B cell (primary cell): Measurements from ENCODE around the gene TCF21. TPM values are rescaled to one million over a fixed set of nuclear protein-coding genes. Genes with fewer than 3 reads are reported as not detected.

ENCODE experiments used
- ATAC-seq: fragments of 200-7000 bp; cut with Tn5 transposase; one replicate; pipeline ENCODE4 v1.10.0; 2021; ENCODE audit warnings: low read depth, mild to moderate bottlenecking, moderate number of reproducible peaks, moderate library complexity
- CTCF ChIA-PET: fragments of 350-600 bp; sonication (Branson Sonifier 250); formaldehyde crosslinking; loops from one replicate; lab custom pipeline; 2021; ENCODE audit warnings: antibody characterized with exemption, inconsistent platforms; lab: Charles Lee
- POLR2A ChIA-PET: fragments of 350-600 bp; sonication (Branson Sonifier 250); formaldehyde crosslinking; loops from one replicate; lab custom pipeline; 2021; ENCODE audit warnings: antibody characterized with exemption; lab: Charles Lee
- DNase-seq: peaks from one replicate; pipeline ENCODE4 v3.0.0; 2013
- H2AFZ ChIP-seq: 2 replicates; pipeline ENCODE4 v1.6.1; 2012; ENCODE audit warnings: mild to moderate bottlenecking, low read depth, low read length; ENCODE audit not compliant: insufficient read depth, poor library complexity, severe bottlenecking
- H3K27ac ChIP-seq, 2 donors: 1 replicate in 1 of 2; 2 replicates in 1 of 2; pipeline ENCODE4 v1.5.1; 2012 to 2013; ENCODE audit warnings: low read length in 2 of 2, mild to moderate bottlenecking in 2 of 2, moderate library complexity in 1 of 2
- H3K27me3 ChIP-seq, 4 experiments: fragments of 200-600 bp in 1 of 4; sonication (generic) in 1 of 4; replicated peaks in 1 of 4; 1 replicate in 2 of 4; 2 replicates in 2 of 4; pipeline versions ENCODE4 v1.6.1 to v1.7.0; 2013 to 2016; ENCODE audit warnings: low read length in 3 of 4, mild to moderate bottlenecking in 2 of 4, mixed read lengths in 1 of 4, moderate library complexity in 1 of 4; ENCODE audit not compliant: insufficient read depth in 4 of 4, control insufficient read depth in 3 of 4; ENCODE audit errors: control extremely low read depth in 1 of 4
- H3K36me3 ChIP-seq, 2 experiments: replicated peaks in 1 of 2; 1 replicate in 1 of 2; 2 replicates in 1 of 2; pipeline versions ENCODE4 v1.6.1 to v1.7.1; 2013; ENCODE audit warnings: low read length in 1 of 2; ENCODE audit not compliant: insufficient read depth in 2 of 2, control insufficient read depth in 1 of 2; ENCODE audit errors: control extremely low read depth in 1 of 2, extremely low read depth in 1 of 2
- H3K4me1 ChIP-seq, 2 donors: fragments of 200-600 bp in 1 of 2; sonication (generic) in 1 of 2; 1 replicate in 1 of 2; 2 replicates in 1 of 2; pipeline versions ENCODE4 v1.5.1 to v1.6.1; 2013 to 2017; ENCODE audit warnings: low read length in 2 of 2; ENCODE audit not compliant: control insufficient read depth in 2 of 2, insufficient read depth in 2 of 2
- H3K4me2 ChIP-seq: replicated peaks from 2 replicates; pipeline ENCODE3; 2012; ENCODE audit warnings: mild to moderate bottlenecking, low read depth, low read length; ENCODE audit not compliant: poor library complexity, severe bottlenecking
- H3K4me3 ChIP-seq, 5 experiments: fragments of 200-600 bp in 1 of 5; sonication (generic) in 1 of 5; 1 replicate in 3 of 5; 2 replicates in 2 of 5; pipeline versions ENCODE4 v1.5.1 to v1.7.0; 2011 to 2016; ENCODE audit warnings: low read length in 4 of 5, mild to moderate bottlenecking in 4 of 5, low read depth in 2 of 5, control low read depth in 1 of 5, moderate library complexity in 1 of 5; ENCODE audit not compliant: insufficient read depth in 1 of 5; ENCODE audit errors: control extremely low read depth in 1 of 5, extremely low read depth in 1 of 5
- H3K79me2 ChIP-seq: fragments of 200-600 bp; sonication (generic); one replicate; pipeline ENCODE4 v1.6.0; 2016; ENCODE audit warnings: low read length; ENCODE audit not compliant: control insufficient read depth, insufficient read depth
- H3K9ac ChIP-seq: fragments of 200-600 bp; sonication (generic); 2 replicates; pipeline ENCODE4 v1.6.1; 2017; ENCODE audit warnings: mild to moderate bottlenecking, low read length, moderate library complexity
- H3K9me3 ChIP-seq, 3 donors: one replicate each; pipeline versions ENCODE4 v1.6.1 to v1.7.1; 2013; ENCODE audit warnings: low read length in 2 of 3; ENCODE audit not compliant: control insufficient read depth in 2 of 3, insufficient read depth in 1 of 3; ENCODE audit errors: control extremely low read depth in 1 of 3
- H4K20me1 ChIP-seq: 2 replicates; pipeline ENCODE4 v1.6.0; 2012; ENCODE audit warnings: mild to moderate bottlenecking, low read length; ENCODE audit not compliant: insufficient read depth, control insufficient read depth, poor library complexity, severe bottlenecking
- H3K27ac Mint-ChIP-seq: one replicate; pipeline ENCODE4 v1.8.0; 2021; ENCODE audit warnings: mixed read lengths
- H3K27me3 Mint-ChIP-seq: one replicate; pipeline ENCODE4 v1.8.0; 2021; ENCODE audit warnings: mixed read lengths
- H3K4me1 Mint-ChIP-seq: one replicate; pipeline ENCODE4 v1.8.0; 2021; ENCODE audit warnings: mixed read lengths
- H3K4me3 Mint-ChIP-seq: one replicate; pipeline ENCODE4 v1.8.0; 2021; ENCODE audit warnings: mixed read lengths
- H3K9me3 Mint-ChIP-seq: one replicate; pipeline ENCODE4 v1.8.0; 2022; ENCODE audit warnings: mixed read lengths; ENCODE audit not compliant: insufficient read depth
- EZH2 ChIP-seq: IDR thresholded peaks from 2 replicates; pipeline ENCODE4 v1.6.1; 2012; ENCODE audit warnings: borderline replicate concordance, low read depth, mild to moderate bottlenecking, moderate library complexity, low read length; ENCODE audit not compliant: insufficient read depth, poor library complexity, severe bottlenecking
- WGBS: methylation state at CpG from one replicate; pipeline ENCODE4 v1.1.5; 2013; ENCODE audit warnings: missing lambda C conversion rate; ENCODE audit not compliant: insufficient coverage; 5-methylcytosine and 5-hydroxymethylcytosine counted together
- intact Hi-C: fragments of 100-400 bp; cut with micrococcal nuclease; formaldehyde crosslinking; loops from one replicate; pipeline ENCODE4 v1.10.0; 2022
- polyA plus RNA-seq: library from polyadenylated mRNA; depleted of rRNA; stranded (reverse); fragments of >200 nt; gene quantifications from 2 replicates; pipeline ENCODE4 v1.2.3, GENCODE V29; 2012
- total RNA-seq, 2 donors: library from RNA; stranded (reverse); fragments of 120-200 nt in 1 of 2; gene quantifications; 1 replicate in 1 of 2; 2 replicates in 1 of 2; pipeline versions ENCODE4 v1.2.3 to v1.2.4, GENCODE V29; 2013 to 2022
- TF ChIP-seq, protein P1 (sequence below): fragments of 200-600 bp; IDR thresholded peaks from one replicate; pipeline ENCODE4 v1.8.0; 2022; ENCODE audit warnings: antibody characterized with exemption, mild to moderate bottlenecking

Gene TCF21
- total and polyA plus RNA-seq, 2 donors (not counting 1 experiment from before 2014, with no cell fraction given), result not detected

DNA sequence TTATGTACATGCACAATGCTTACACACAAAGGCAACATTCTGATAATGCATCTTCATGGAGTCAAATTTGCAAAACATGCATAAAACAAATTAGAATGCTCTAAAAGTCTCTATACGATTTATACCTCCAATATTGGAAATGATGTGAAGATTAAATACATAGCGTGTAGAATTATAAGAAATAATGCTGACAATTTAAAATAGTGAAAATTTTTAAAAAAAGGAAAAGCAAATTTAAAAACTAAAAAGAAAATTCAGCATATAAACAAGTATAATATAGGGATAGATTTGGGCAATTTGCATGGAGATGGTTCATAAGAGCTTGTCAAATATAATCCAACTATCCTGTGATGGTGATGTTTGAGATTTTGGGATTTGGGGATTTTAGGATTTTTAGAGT lies 14.9 kb downstream of the TCF21 start:
- WGBS, result no CpG with 5 or more reads among the region's 2 CpGs
- Histone ChIP-seq H3K27ac (no peak overlapping the region), H3K4me2 (no peak overlapping the region), H3K9me3 (no peaks in the 10 kb centered on the region), H3K4me1 (no peaks in the 10 kb centered on the region), H4K20me1 (no peaks in the 10 kb centered on the region), H3K79me2 (no peaks in the 10 kb centered on the region), H3K36me3 (no peaks in the 10 kb centered on the region), H3K27me3 (peaks cover 0 to 32% (median 12%) of the 10 kb centered on the region in 4 experiments), H3K4me3 (no peak overlapping the region), H2AFZ (no peak overlapping the region), H3K9ac (no peak overlapping the region)
- no peaks in the 10 kb centered on the region for H3K9me3 Mint-ChIP-seq
- TF ChIP-seq, protein P1, sequence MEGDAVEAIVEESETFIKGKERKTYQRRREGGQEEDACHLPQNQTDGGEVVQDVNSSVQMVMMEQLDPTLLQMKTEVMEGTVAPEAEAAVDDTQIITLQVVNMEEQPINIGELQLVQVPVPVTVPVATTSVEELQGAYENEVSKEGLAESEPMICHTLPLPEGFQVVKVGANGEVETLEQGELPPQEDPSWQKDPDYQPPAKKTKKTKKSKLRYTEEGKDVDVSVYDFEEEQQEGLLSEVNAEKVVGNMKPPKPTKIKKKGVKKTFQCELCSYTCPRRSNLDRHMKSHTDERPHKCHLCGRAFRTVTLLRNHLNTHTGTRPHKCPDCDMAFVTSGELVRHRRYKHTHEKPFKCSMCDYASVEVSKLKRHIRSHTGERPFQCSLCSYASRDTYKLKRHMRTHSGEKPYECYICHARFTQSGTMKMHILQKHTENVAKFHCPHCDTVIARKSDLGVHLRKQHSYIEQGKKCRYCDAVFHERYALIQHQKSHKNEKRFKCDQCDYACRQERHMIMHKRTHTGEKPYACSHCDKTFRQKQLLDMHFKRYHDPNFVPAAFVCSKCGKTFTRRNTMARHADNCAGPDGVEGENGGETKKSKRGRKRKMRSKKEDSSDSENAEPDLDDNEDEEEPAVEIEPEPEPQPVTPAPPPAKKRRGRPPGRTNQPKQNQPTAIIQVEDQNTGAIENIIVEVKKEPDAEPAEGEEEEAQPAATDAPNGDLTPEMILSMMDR, result no peak
- TF ChIP-seq EZH2, result no peak
- ChIA-PET POLR2A (no interaction called here), CTCF (no interaction called here)
- DNase-seq, result no peak
- H3K4me1 Mint-ChIP-seq, result no peaks in the 10 kb centered on the region
- intact Hi-C loops, result no loop called here
- no peak for ATAC-seq
- H3K27ac Mint-ChIP-seq, result no peak overlapping the region
- H3K27me3 Mint-ChIP-seq, result peaks cover 50% of the 10 kb centered on the region
- H3K4me3 Mint-ChIP-seq, result no peak overlapping the region

DNA sequence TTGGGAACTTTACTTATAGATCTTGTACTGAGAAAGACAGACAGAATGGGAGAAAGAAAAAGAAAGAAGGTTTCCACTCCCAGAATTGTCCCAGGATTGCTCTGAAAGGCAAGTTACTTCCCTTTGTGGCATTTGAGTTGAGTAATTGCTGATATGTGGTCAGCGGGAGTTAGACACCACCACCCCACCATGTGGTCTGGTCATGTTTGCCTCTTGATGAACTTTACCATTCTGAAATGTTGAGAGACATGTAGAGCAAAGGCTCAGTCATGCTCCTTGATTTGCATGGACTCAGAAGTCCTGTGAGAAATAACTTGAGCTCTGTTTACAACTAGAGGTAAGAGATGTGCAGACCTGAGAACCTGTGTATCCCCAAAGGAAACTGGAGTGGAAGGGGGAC lies 17.1 kb downstream of the TCF21 start:
- H3K27me3 ChIP-seq, result peaks cover 0 to 37% (median 14%) of the 10 kb centered on the region in 4 experiments
- ATAC-seq (no peak), DNase-seq (no peak)
- H3K36me3 ChIP-seq, result no peaks in the 10 kb centered on the region
- no peak overlapping the region for H3K4me3 ChIP-seq
- no peaks in the 10 kb centered on the region for H4K20me1 ChIP-seq
- ChIA-PET POLR2A (no interaction called here), CTCF (interaction anchor here (0.8 to 2.3 kb wide), 4 partner anchors 10 to 191 kb away, joined by 5 to 20 read pairs (median 7); no protein-coding TSS in a partner anchor)
- TF ChIP-seq, protein P1, result no peak
- no peak for TF ChIP-seq EZH2
- Mint-ChIP-seq H3K9me3 (no peaks in the 10 kb centered on the region), H3K27me3 (peaks cover 55% of the 10 kb centered on the region), H3K27ac (no peak overlapping the region), H3K4me3 (no peak overlapping the region), H3K4me1 (no peaks in the 10 kb centered on the region)
- no peak overlapping the region for H3K27ac ChIP-seq
- no peak overlapping the region for H3K9ac ChIP-seq
- no peaks in the 10 kb centered on the region for H3K4me1 ChIP-seq
- no peak overlapping the region for H3K4me2 ChIP-seq
- no peaks in the 10 kb centered on the region for H3K79me2 ChIP-seq
- H2AFZ ChIP-seq, result no peak overlapping the region
- intact Hi-C loops, result no loop called here
- H3K9me3 ChIP-seq, result no peaks in the 10 kb centered on the region
- no CpG with 5 or more reads among the region's 1 CpG for WGBS
